ENCODE measurements around the gene BAZ2B. TPM values are rescaled to one million over a fixed set of nuclear protein-coding genes. Genes with fewer than 3 reads are reported as not detected.

BAZ2B gene
- total and polyA plus RNA-seq, 12 donors, result 18.9 to 137 (median 68.0) TPM

DNA sequence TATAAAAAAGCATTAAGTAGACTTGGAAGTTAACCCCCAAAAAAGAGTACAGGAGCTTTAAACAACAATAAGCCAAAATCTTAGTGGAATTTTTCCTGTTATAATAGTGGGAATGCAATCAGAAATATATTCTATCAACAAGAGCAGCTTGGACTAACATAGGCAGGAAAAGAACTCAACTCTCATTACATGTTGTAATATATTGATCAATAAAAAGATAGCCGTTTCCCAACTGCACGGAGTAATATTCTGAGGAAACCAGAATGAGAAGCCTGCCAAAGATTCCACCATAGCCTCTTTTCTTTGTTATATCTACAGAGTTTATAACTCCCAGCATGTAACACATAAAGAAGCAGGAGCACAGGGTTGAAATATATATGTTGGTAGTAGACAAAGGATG, 37.6 kb upstream of the BAZ2B start:
- no peaks in the 10 kb centered on the region for H3K9me3 ChIP-seq (replicated peaks in 1 of 3)
- 92 to 96% (median 95%) methylated on average over 2 of the region's 2 CpGs for WGBS, 4 donors
- DNase-seq, result no peak
- intact Hi-C loops (cut with DNase I), result no loop called here
- H3K27me3 ChIP-seq, result no peaks in the 10 kb centered on the region
- no peak for TF ChIP-seq POLR2A (IDR thresholded peaks at IDR 0.05)
- TF ChIP-seq, protein P1, sequence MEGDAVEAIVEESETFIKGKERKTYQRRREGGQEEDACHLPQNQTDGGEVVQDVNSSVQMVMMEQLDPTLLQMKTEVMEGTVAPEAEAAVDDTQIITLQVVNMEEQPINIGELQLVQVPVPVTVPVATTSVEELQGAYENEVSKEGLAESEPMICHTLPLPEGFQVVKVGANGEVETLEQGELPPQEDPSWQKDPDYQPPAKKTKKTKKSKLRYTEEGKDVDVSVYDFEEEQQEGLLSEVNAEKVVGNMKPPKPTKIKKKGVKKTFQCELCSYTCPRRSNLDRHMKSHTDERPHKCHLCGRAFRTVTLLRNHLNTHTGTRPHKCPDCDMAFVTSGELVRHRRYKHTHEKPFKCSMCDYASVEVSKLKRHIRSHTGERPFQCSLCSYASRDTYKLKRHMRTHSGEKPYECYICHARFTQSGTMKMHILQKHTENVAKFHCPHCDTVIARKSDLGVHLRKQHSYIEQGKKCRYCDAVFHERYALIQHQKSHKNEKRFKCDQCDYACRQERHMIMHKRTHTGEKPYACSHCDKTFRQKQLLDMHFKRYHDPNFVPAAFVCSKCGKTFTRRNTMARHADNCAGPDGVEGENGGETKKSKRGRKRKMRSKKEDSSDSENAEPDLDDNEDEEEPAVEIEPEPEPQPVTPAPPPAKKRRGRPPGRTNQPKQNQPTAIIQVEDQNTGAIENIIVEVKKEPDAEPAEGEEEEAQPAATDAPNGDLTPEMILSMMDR (IDR thresholded peaks at IDR 0.05), result no peak
- H3K4me1 ChIP-seq (replicated peaks in 1 of 2), result peaks cover 0 to 6% of the 10 kb centered on the region in 2 donors
- H3K4me3 ChIP-seq, result no peak overlapping the region
- H3K27ac ChIP-seq, result no peak overlapping the region
- no peaks in the 10 kb centered on the region for H3K36me3 ChIP-seq (replicated peaks in 1 of 2)

DNA sequence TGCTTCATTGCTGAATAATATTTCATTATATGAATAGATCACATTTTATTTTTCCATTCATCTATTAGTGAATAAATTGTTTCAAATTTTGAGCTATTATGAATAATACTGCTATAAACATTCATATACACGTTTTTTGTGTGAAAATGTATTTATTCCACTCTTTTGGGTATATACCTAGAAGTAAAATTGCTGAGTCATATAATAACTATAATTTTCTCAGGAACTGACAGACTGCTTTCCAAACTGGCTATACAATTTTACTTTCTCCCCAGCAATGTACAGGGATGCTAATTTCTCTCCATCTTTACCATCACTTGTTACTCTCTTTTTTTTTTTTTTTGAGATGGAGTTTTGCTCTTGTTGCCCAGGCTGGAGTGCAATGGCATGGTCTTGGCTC, 35.5 kb upstream of the BAZ2B start:
- no peaks in the 10 kb centered on the region for H3K36me3 ChIP-seq (replicated peaks in 1 of 2)

DNA sequence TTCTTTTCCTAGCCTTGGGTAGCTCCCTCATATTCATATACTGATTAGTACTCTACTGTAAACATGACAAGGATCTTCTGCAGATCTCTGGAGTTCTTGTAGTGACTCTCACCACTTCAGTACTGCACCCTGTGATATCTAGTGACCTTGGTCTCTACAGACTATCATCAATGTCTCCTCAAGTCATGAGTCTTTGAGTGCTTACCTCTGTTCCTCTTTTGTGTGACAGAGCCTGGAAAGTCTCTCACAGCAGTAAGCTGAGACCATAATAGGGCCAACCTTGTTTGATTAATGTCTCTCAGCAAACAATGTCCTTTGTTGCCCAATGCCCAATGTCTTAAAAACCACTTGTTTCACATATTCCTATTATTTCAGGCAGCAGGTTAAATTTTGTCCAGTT, 34.2 kb upstream of the BAZ2B start:
- intact Hi-C loops (cut with DNase I), result no loop called here
- no peak overlapping the region for H3K27ac ChIP-seq
- H3K4me1 ChIP-seq (replicated peaks in 1 of 2), result no peaks in the 10 kb centered on the region
- H3K4me3 ChIP-seq, result no peak overlapping the region
- H3K9me3 ChIP-seq (replicated peaks in 1 of 3), result no peaks in the 10 kb centered on the region
- no peaks in the 10 kb centered on the region for H3K36me3 ChIP-seq (replicated peaks in 1 of 2)
- no peak for DNase-seq
- TF ChIP-seq POLR2A (IDR thresholded peaks at IDR 0.05), result no peak
- TF ChIP-seq, protein P1 (IDR thresholded peaks at IDR 0.05), result no peak
- no peaks in the 10 kb centered on the region for H3K27me3 ChIP-seq

More for the DNA sequence above, 35.5 kb upstream of the BAZ2B start:
- Histone ChIP-seq H3K27ac (no peak overlapping the region), H3K4me3 (no peak overlapping the region), H3K4me1 (replicated peaks in 1 of 2) (no peaks in the 10 kb centered on the region), H3K27me3 (no peaks in the 10 kb centered on the region), H3K9me3 (replicated peaks in 1 of 3) (no peaks in the 10 kb centered on the region)
- intact Hi-C loops (cut with DNase I), result no loop called here
- WGBS, 4 donors, result 79 to 92% (median 88%) methylated on average over 1 of the region's 1 CpG
- no peak for TF ChIP-seq POLR2A (IDR thresholded peaks at IDR 0.05)
- TF ChIP-seq, protein P1 (IDR thresholded peaks at IDR 0.05), result no peak
- no peak for DNase-seq

DNA sequence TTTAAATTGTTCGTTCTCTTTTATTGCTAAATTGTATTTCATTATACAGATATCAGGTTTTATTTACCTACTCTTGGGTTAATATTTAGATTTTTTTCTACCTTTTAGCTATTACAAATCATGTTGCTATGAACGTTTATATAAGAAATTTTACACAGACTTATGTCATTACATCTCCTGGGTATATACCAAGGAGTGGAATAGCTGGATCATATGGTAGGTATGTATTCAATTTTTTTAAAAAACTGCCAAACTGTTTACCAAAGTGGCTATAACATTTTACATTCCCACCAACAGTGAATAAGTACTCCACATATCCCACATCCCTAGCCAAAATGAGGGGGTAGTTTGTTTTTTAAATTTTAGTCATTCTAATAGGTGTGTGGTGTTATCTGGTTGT, 32.3 kb upstream of the BAZ2B start:
- H3K36me3 ChIP-seq (replicated peaks in 1 of 2), result no peaks in the 10 kb centered on the region
- no peaks in the 10 kb centered on the region for H3K9me3 ChIP-seq (replicated peaks in 1 of 3)
- WGBS, 4 donors, result 87 to 93% (median 90%) methylated on average over 2 of the region's 2 CpGs
- no peaks in the 10 kb centered on the region for H3K27me3 ChIP-seq
- H3K4me1 ChIP-seq (replicated peaks in 1 of 2), result no peaks in the 10 kb centered on the region
- no peak for DNase-seq
- TF ChIP-seq, protein P1 (IDR thresholded peaks at IDR 0.05), result no peak
- TF ChIP-seq POLR2A (IDR thresholded peaks at IDR 0.05), result no peak
- no peak overlapping the region for H3K27ac ChIP-seq
- no peak overlapping the region for H3K4me3 ChIP-seq
- intact Hi-C loops (cut with DNase I), result no loop called here

Data from adrenal gland (tissue), 12 donors.